Retinal pigment epithelial cell (primary cell): ENCODE data around the gene PPP1R9A.

Experiments used
- DNase-seq: peaks from one replicate; pipeline ENCODE4 v3.0.0-alpha.2; 2010; ENCODE audit warnings: low read depth
- H3K4me3 ChIP-seq: 2 replicates; pipeline ENCODE4 v1.5.1; 2011; ENCODE audit warnings: mild to moderate bottlenecking, low read length, control low read depth, moderate library complexity
- TF ChIP-seq, protein P1 (sequence below): conservative IDR thresholded peaks from 2 replicates; pipeline ENCODE4 v1.5.1; 2011; ENCODE audit warnings: low read depth, low read length, control low read depth, inconsistent platforms

Gene PPP1R9A

DNA sequence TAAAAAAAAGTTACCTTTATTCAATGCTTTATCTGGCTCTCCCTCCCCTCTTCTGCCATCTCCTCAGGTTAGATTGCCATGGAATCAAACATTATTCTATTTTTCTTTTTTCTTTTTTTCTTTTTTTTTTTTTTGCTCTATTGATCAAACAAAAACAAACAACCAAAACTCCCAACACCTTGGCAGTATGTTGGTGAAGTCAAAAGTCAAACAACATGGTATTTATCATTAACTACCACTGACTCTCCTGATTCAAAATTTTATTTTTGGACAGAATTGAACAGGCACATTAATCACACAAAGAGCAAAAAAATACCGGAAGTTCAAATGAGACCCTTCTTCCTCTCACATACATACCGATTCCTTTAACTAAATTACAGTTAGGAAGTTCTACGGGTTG, 410.6 kb downstream of the PPP1R9A start:
- DNase-seq, result no peak
- TF ChIP-seq, protein P1, sequence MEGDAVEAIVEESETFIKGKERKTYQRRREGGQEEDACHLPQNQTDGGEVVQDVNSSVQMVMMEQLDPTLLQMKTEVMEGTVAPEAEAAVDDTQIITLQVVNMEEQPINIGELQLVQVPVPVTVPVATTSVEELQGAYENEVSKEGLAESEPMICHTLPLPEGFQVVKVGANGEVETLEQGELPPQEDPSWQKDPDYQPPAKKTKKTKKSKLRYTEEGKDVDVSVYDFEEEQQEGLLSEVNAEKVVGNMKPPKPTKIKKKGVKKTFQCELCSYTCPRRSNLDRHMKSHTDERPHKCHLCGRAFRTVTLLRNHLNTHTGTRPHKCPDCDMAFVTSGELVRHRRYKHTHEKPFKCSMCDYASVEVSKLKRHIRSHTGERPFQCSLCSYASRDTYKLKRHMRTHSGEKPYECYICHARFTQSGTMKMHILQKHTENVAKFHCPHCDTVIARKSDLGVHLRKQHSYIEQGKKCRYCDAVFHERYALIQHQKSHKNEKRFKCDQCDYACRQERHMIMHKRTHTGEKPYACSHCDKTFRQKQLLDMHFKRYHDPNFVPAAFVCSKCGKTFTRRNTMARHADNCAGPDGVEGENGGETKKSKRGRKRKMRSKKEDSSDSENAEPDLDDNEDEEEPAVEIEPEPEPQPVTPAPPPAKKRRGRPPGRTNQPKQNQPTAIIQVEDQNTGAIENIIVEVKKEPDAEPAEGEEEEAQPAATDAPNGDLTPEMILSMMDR, result no peak
- H3K4me3 ChIP-seq, result no peak overlapping the region

DNA sequence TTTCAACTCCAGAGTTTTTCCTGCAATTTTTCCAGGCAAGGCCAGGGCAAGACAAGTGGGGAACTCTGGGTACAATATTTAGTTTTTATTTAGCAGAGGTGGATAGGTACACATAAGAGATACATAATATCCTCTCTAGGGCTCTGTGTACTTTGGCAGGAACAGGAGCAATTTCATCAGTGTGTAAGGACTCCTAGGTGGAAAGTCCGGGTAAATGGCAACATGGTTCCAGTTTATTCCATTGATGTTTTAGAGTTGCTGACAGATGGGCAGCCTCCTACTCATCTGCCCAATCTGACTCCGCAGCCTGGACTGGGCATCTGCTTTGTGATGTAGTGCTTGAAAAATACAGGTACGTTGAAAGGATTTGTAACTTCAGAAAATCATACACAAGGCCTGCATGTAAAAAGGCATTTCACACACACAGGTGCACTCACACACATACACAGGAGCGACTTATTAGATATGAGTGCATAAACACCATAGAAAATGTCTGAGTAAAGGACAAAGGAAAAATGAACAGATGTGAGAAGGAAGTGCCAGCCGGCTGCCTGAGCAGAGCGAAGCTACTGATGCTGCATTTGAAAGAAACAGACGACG, 411.2 kb downstream of the PPP1R9A start:
- TF ChIP-seq, protein P1, result no peak
- H3K4me3 ChIP-seq, result no peak overlapping the region
- no peak for DNase-seq

GRCh38 chr7:95319570-95319969, 412.2 kb downstream of the PPP1R9A start:
- TF ChIP-seq, protein P1, result no peak
- H3K4me3 ChIP-seq, result no peak overlapping the region
- no peak for DNase-seq

DNA sequence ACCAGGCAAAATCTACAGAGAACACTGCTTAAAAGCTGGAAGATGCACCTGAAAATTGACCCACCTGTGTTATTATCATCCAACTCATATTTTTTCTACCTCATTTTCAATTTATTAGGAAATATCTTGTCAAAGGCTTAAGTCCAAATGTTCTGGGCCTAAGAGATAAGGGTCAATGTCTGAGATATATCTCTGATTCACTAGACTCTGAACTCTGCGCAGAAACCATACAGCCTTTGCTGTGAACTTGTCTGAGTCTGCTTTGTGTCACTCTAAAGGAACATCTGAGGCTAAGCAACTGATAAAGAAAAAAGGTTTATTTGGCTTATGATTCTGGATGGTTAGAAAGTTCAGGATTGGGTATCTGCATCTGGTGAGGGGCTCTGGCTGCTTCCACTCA, 413.3 kb downstream of the PPP1R9A start:
- no peak for DNase-seq
- TF ChIP-seq, protein P1, result no peak
- no peak overlapping the region for H3K4me3 ChIP-seq

GRCh38 chr7:95321720-95322119, 414.3 kb downstream of the PPP1R9A start:
- TF ChIP-seq, protein P1, result no peak
- DNase-seq, result no peak
- no peak overlapping the region for H3K4me3 ChIP-seq

DNA sequence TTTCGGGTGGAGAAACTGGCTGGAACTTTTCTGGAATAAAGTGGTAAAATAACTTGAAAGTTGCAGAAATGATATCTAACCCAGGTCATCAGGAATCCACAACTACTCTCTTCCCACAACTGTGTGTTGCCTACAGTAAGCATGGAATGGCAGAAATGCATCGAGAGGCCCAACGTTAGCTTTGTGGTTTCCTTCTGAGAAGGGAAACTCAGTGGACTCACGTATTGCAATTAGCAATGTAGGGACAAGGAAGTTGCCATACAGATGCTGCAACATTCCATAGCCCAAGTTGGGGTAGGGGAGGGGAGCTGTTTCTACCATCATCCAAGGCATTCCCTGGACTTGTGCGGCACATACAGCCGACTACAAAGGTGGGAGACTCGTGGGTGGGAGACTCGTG, 415.0 kb downstream of the PPP1R9A start:
- no peak overlapping the region for H3K4me3 ChIP-seq
- no peak for DNase-seq
- TF ChIP-seq, protein P1, result no peak

- no peak overlapping the region for H3K4me3 ChIP-seq
- DNase-seq, result no peak
- TF ChIP-seq, protein P1, result no peak
These were observed 415.5 kb downstream of the PPP1R9A start for GRCh38 chr7:95322854-95323253.
